Loucy (cell line): ENCODE results near the gene ERCC1.
A peak's percentile ranks its signal among the peaks of the same experiment; 100 is the strongest.

Source experiments
- H2AFZ ChIP-seq: fragments of 200-600 bp; sonication (generic); 2 replicates; pipeline ENCODE4 v1.6.0; 2016; ENCODE audit warnings: antibody characterized with exemption, mild to moderate bottlenecking, low read length, moderate library complexity
- H3F3A ChIP-seq: fragments of 200-600 bp; 2 replicates; pipeline ENCODE4 v1.6.0; 2016; ENCODE audit warnings: antibody characterized with exemption, low read depth, mild to moderate bottlenecking
- H3K27me3 ChIP-seq: fragments of 200-600 bp; sonication (generic); 2 replicates; pipeline ENCODE4 v1.6.1; 2014; ENCODE audit warnings: low read length, mild to moderate bottlenecking; ENCODE audit not compliant: insufficient read depth, poor library complexity, severe bottlenecking
- H3K36me3 ChIP-seq: fragments of 200-600 bp; sonication (generic); 2 replicates; pipeline ENCODE4 v1.6.1; 2016; ENCODE audit warnings: low read length; ENCODE audit not compliant: insufficient read depth
- H3K4me1 ChIP-seq: fragments of 200-600 bp; sonication (generic); 2 replicates; pipeline ENCODE4 v1.5.1; 2014; ENCODE audit warnings: low read length, mild to moderate bottlenecking; ENCODE audit not compliant: insufficient read depth, poor library complexity, severe bottlenecking
- H3K4me2 ChIP-seq: fragments of 200-600 bp; sonication (generic); 2 replicates; pipeline ENCODE4 v1.6.0; 2014; ENCODE audit warnings: antibody characterized with exemption, low read length, low read depth, mild to moderate bottlenecking; ENCODE audit not compliant: poor library complexity, severe bottlenecking
- H3K4me3 ChIP-seq: fragments of 200-600 bp; sonication (generic); 2 replicates; pipeline ENCODE4 v1.5.1; 2014; ENCODE audit warnings: low read length, mild to moderate bottlenecking, mixed read lengths; ENCODE audit not compliant: poor library complexity, severe bottlenecking
- H3K79me2 ChIP-seq: fragments of 200-600 bp; sonication (generic); 2 replicates; pipeline ENCODE4 v1.6.1; 2014; ENCODE audit warnings: low read length; ENCODE audit not compliant: insufficient read depth
- H3K9ac ChIP-seq: fragments of 200-600 bp; sonication (generic); 2 replicates; pipeline ENCODE4 v1.6.0; 2014; ENCODE audit warnings: mild to moderate bottlenecking, low read depth, low read length, moderate library complexity; ENCODE audit not compliant: poor library complexity, severe bottlenecking
- H3K9me2 ChIP-seq: fragments of 200-600 bp; sonication (generic); replicated peaks from 2 replicates; pipeline ENCODE4 v1.6.1; 2016; ENCODE audit warnings: low read depth, low read length, mixed read lengths
- H3K9me3 ChIP-seq: fragments of 200-600 bp; sonication (generic); 2 replicates; pipeline ENCODE4 v1.6.1; 2014; ENCODE audit warnings: mild to moderate bottlenecking, antibody characterized with exemption, low read length, low read depth; ENCODE audit not compliant: insufficient read depth
- H4K20me1 ChIP-seq: fragments of 200-600 bp; sonication (generic); 2 replicates; pipeline ENCODE4 v1.6.0; 2014; ENCODE audit warnings: antibody characterized with exemption, low read length, mild to moderate bottlenecking; ENCODE audit not compliant: insufficient read depth, poor library complexity, severe bottlenecking
- CTCF ChIP-seq: fragments of 200-600 bp; sonication (generic); conservative IDR thresholded peaks from 2 replicates; pipeline ENCODE4 v1.5.1; 2014; ENCODE audit warnings: mild to moderate bottlenecking, antibody characterized with exemption, low read length
- EZH2phosphoT487 ChIP-seq: fragments of 200-600 bp; IDR thresholded peaks from 2 replicates; pipeline ENCODE4 v1.6.1; 2018; ENCODE audit warnings: antibody characterized with exemption, mild to moderate bottlenecking, moderate library complexity, borderline replicate concordance

Gene ERCC1

GRCh38 chr19:45468159-45468651, 44.5 kb upstream of the ERCC1 start:
- Histone ChIP-seq H3K9me3 (no peaks in the 10 kb centered on the region), H3K79me2 (no peaks in the 10 kb centered on the region), H3K4me1 (peaks cover 18% of the 10 kb centered on the region), H3K36me3 (no peaks in the 10 kb centered on the region), H3K27me3 (no peaks in the 10 kb centered on the region), H3F3A (no peaks in the 10 kb centered on the region), H3K4me3 (peak overlapping the region; percentile 87), H4K20me1 (peaks cover 9% of the 10 kb centered on the region), H3K9me2 (no peaks in the 10 kb centered on the region), H3K4me2 (peak overlapping the region; percentile 88), H2AFZ (no peak overlapping the region), H3K9ac (peak overlapping the region; percentile 68)
- TF ChIP-seq EZH2phosphoT487 (no peak), CTCF (no peak)

- H3K4me2 ChIP-seq = peak within 1 kb of the TSS; percentile 88
- H3K9me2 ChIP-seq = no peaks in the 10 kb centered on the region
- H3K9ac ChIP-seq = peak within 1 kb of the TSS; percentile 68
- H3K36me3 ChIP-seq = no peaks in the 10 kb centered on the region
- H3K4me3 ChIP-seq = peak within 1 kb of the TSS; percentile 87
- H3K79me2 ChIP-seq = no peaks in the 10 kb centered on the region
- peak within 1 kb of the TSS; percentile 83 for H2AFZ ChIP-seq
- no peaks in the 10 kb centered on the region for H3K9me3 ChIP-seq
- H3K27me3 ChIP-seq = no peaks in the 10 kb centered on the region
- no peaks in the 10 kb centered on the region for H3F3A ChIP-seq
- H3K4me1 ChIP-seq = peaks cover 18% of the 10 kb centered on the region
- peaks cover 9% of the 10 kb centered on the region for H4K20me1 ChIP-seq
- TF ChIP-seq CTCF (peak; percentile 41), EZH2phosphoT487 (no peak)
Observed at GRCh38 chr19:45467456-45468158, 43.9 kb upstream of the ERCC1 start, which contains the start of gene FOSB. Gene FOSB, plus strand, starts transcription at chr19:45467996. Its CDS starts 591 bp downstream, at chr19:45468587.

DNA sequence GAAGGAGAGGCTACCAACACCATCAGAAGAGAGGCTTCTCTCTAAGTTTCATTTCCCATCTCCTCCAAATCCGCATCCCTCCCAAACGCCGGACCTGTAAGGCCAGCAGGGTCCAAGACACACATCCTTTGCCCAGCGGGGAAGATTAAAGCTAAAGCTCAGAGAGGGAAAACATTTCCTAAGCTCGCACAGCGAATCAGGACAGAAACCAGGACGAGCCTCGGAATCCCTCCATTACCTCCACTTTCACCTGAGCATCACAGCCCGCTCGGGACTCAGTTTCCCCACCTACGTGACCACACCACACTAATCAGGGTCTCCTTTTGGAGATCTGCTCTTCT, 43.4 kb upstream of the ERCC1 start:
- Histone ChIP-seq H3K4me1 (peaks cover 18% of the 10 kb centered on the region), H3F3A (no peaks in the 10 kb centered on the region), H3K9ac (no peak overlapping the region), H3K79me2 (no peaks in the 10 kb centered on the region), H3K9me2 (no peaks in the 10 kb centered on the region), H2AFZ (peak overlapping the region; percentile 83), H3K4me2 (peak overlapping the region; percentile 88), H3K27me3 (no peaks in the 10 kb centered on the region), H3K4me3 (peak overlapping the region; percentile 87), H4K20me1 (peaks cover 9% of the 10 kb centered on the region), H3K36me3 (no peaks in the 10 kb centered on the region), H3K9me3 (no peaks in the 10 kb centered on the region)
- TF ChIP-seq EZH2phosphoT487 = no peak
- TF ChIP-seq CTCF = no peak
